ENCODE results near the gene KDELR3. TPM values are rescaled to one million over a fixed set of nuclear protein-coding genes. Genes with fewer than 3 reads are reported as not detected.

The KDELR3 gene
- total RNA-seq, 1 experiment from 2014 or later = 16.1 TPM

- H3K36me3 Mint-ChIP-seq (ENCODE audit: insufficient read depth, unreplicated experiment) = no peaks in the 10 kb centered on the region
- no TSS peak for BruUV-seq (replicated peaks)
- H3K4me1 Mint-ChIP-seq (ENCODE audit: low read depth, unreplicated experiment) = peaks cover 9% of the 10 kb centered on the region
- H3K4me3 Mint-ChIP-seq (ENCODE audit: low read depth, unreplicated experiment) = no peak overlapping the region
- H3K27ac Mint-ChIP-seq (ENCODE audit: unreplicated experiment) = no peak overlapping the region
- CTCF ChIA-PET = no interaction called here
- H3K9me3 Mint-ChIP-seq (ENCODE audit: low read depth, unreplicated experiment) = no peaks in the 10 kb centered on the region
- DNase-seq = no peak
- H3K27me3 Mint-ChIP-seq (ENCODE audit: unreplicated experiment) = peaks cover 9% of the 10 kb centered on the region
- no peak for TF ChIP-seq CTCF (IDR thresholded peaks at IDR 0.05; ENCODE audit: unreplicated experiment)
- intact Hi-C loops (cut with micrococcal nuclease; ENCODE audit: unreplicated experiment) = no loop called here
These were observed 47.2 kb upstream of the KDELR3 start for GRCh38 chr22:38420734-38421133.

- H3K27me3 Mint-ChIP-seq (ENCODE audit: unreplicated experiment) = peaks cover 9% of the 10 kb centered on the region
- no peak for DNase-seq
- BruUV-seq (replicated peaks) = no TSS peak
- no peaks in the 10 kb centered on the region for H3K36me3 Mint-ChIP-seq (ENCODE audit: insufficient read depth, unreplicated experiment)
- H3K4me3 Mint-ChIP-seq (ENCODE audit: low read depth, unreplicated experiment) = no peak overlapping the region
- peaks cover 9% of the 10 kb centered on the region for H3K4me1 Mint-ChIP-seq (ENCODE audit: low read depth, unreplicated experiment)
- no peaks in the 10 kb centered on the region for H3K9me3 Mint-ChIP-seq (ENCODE audit: low read depth, unreplicated experiment)
- no peak overlapping the region for H3K27ac Mint-ChIP-seq (ENCODE audit: unreplicated experiment)
- no peak for TF ChIP-seq CTCF (IDR thresholded peaks at IDR 0.05; ENCODE audit: unreplicated experiment)
- intact Hi-C loops (cut with micrococcal nuclease; ENCODE audit: unreplicated experiment) = no loop called here
- CTCF ChIA-PET = interaction anchor here (0.6 kb wide), 1 partner anchor 19 kb away, joined by 4 read pairs; no protein-coding TSS in a partner anchor
These were observed 45.0 kb upstream of the KDELR3 start for GRCh38 chr22:38422611-38423511.

GRCh38 chr22:38423512-38424503 is 44.1 kb upstream of the KDELR3 start:
- Mint-ChIP-seq H3K36me3 (ENCODE audit: insufficient read depth, unreplicated experiment) (no peaks in the 10 kb centered on the region), H3K27ac (ENCODE audit: unreplicated experiment) (no peak overlapping the region), H3K27me3 (ENCODE audit: unreplicated experiment) (peaks cover 10% of the 10 kb centered on the region), H3K4me3 (ENCODE audit: low read depth, unreplicated experiment) (no peak overlapping the region), H3K4me1 (ENCODE audit: low read depth, unreplicated experiment) (peaks cover 9% of the 10 kb centered on the region), H3K9me3 (ENCODE audit: low read depth, unreplicated experiment) (no peaks in the 10 kb centered on the region)
- intact Hi-C loops (cut with micrococcal nuclease; ENCODE audit: unreplicated experiment) = no loop called here
- BruUV-seq (replicated peaks) = no TSS peak
- no peak for TF ChIP-seq CTCF (IDR thresholded peaks at IDR 0.05; ENCODE audit: unreplicated experiment)
- DNase-seq = peak; percentile 16
- CTCF ChIA-PET = interaction anchor here (0.6 kb wide), 3 partner anchors 18 to 242 kb away, joined by 3 to 4 read pairs (median 4); no protein-coding TSS in a partner anchor

- no peak for TF ChIP-seq CTCF (IDR thresholded peaks at IDR 0.05; ENCODE audit: unreplicated experiment)
- no peak overlapping the region for H3K4me3 Mint-ChIP-seq (ENCODE audit: low read depth, unreplicated experiment)
- DNase-seq = no peak
- H3K27me3 Mint-ChIP-seq (ENCODE audit: unreplicated experiment) = peaks cover 9% of the 10 kb centered on the region
- no peaks in the 10 kb centered on the region for H3K9me3 Mint-ChIP-seq (ENCODE audit: low read depth, unreplicated experiment)
- H3K36me3 Mint-ChIP-seq (ENCODE audit: insufficient read depth, unreplicated experiment) = no peaks in the 10 kb centered on the region
- BruUV-seq (replicated peaks) = no TSS peak
- CTCF ChIA-PET = interaction anchor here (0.6 kb wide), 1 partner anchor 243 kb away, joined by 3 read pairs; no protein-coding TSS in a partner anchor
- peaks cover 9% of the 10 kb centered on the region for H3K4me1 Mint-ChIP-seq (ENCODE audit: low read depth, unreplicated experiment)
- H3K27ac Mint-ChIP-seq (ENCODE audit: unreplicated experiment) = no peak overlapping the region
- intact Hi-C loops (cut with micrococcal nuclease; ENCODE audit: unreplicated experiment) = no loop called here
These were observed 43.3 kb upstream of the KDELR3 start for GRCh38 chr22:38424525-38425080.

Data from Calu3 (cell line).